ENCODE data around the gene PTRHD1.

Gene PTRHD1

GRCh38 chr2:24754985-24755705 lies 38.0 kb downstream of the PTRHD1 start:
- Mint-ChIP-seq H3K9me3 (no peaks in the 10 kb centered on the region), H3K4me3 (no peak overlapping the region), H3K27me3 (no peaks in the 10 kb centered on the region), H3K36me3 (ENCODE audit: insufficient read depth) (peaks cover 21% of the 10 kb centered on the region), H3K27ac (ENCODE audit: low read depth) (no peak overlapping the region), H3K4me1 (no peaks in the 10 kb centered on the region)
- no peak for DNase-seq (ENCODE audit: low spot score in 2 of 2)
- no peak for ATAC-seq (replicated peaks; ENCODE audit: extremely low read depth, poor library complexity, severe bottlenecking)

- ATAC-seq (replicated peaks; ENCODE audit: extremely low read depth, poor library complexity, severe bottlenecking) (no peak), DNase-seq (ENCODE audit: low spot score in 2 of 2) (no peak)
- H3K36me3 Mint-ChIP-seq (ENCODE audit: insufficient read depth), result peaks cover 16% of the 10 kb centered on the region
- H3K9me3 Mint-ChIP-seq, result no peaks in the 10 kb centered on the region
- peak overlapping the region; percentile 22 for H3K27ac Mint-ChIP-seq (ENCODE audit: low read depth)
- peaks cover 16% of the 10 kb centered on the region for H3K4me1 Mint-ChIP-seq
- no peak overlapping the region for H3K4me3 Mint-ChIP-seq
- no peaks in the 10 kb centered on the region for H3K27me3 Mint-ChIP-seq
Observed at GRCh38 chr2:24749069-24749691, 44.0 kb downstream of the PTRHD1 start.

- no peaks in the 10 kb centered on the region for H3K9me3 Mint-ChIP-seq
- no peaks in the 10 kb centered on the region for H3K27me3 Mint-ChIP-seq
- H3K27ac Mint-ChIP-seq (ENCODE audit: low read depth), result no peak overlapping the region
- no peak overlapping the region for H3K4me3 Mint-ChIP-seq
- DNase-seq (ENCODE audit: low spot score in 2 of 2) (no peak), ATAC-seq (replicated peaks; ENCODE audit: extremely low read depth, poor library complexity, severe bottlenecking) (no peak)
- peaks cover 24% of the 10 kb centered on the region for H3K4me1 Mint-ChIP-seq
- H3K36me3 Mint-ChIP-seq (ENCODE audit: insufficient read depth), result peaks cover 19% of the 10 kb centered on the region
Observed at GRCh38 chr2:24747299-24747698, 45.9 kb downstream of the PTRHD1 start.

DNA sequence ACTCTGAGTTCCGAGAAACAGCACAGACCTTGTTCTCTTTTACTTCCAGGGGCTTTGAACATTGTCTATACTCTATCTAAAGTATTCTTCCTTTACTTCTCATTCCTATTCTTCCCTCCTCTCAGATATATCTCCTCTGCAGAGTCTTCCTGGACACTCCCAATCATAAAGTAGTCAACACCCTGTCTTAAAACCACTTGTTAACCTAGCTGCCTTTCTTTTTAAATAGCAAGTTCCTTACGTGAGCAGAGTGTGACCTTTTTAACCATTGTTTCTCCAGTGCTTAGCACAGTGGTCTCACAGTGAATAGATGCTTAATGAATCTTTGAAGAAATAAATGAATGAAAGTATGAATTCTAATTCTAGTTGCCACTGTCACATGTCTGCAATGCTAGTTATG lies 47.4 kb downstream of the PTRHD1 start:
- DNase-seq (ENCODE audit: low spot score in 2 of 2) (no peak), ATAC-seq (replicated peaks; ENCODE audit: extremely low read depth, poor library complexity, severe bottlenecking) (peak; percentile 86)
- H3K27me3 Mint-ChIP-seq, result no peaks in the 10 kb centered on the region
- peak overlapping the region; percentile 51 for H3K4me3 Mint-ChIP-seq
- peak overlapping the region; percentile 64 for H3K27ac Mint-ChIP-seq (ENCODE audit: low read depth)
- peaks cover 24% of the 10 kb centered on the region for H3K36me3 Mint-ChIP-seq (ENCODE audit: insufficient read depth)
- peaks cover 24% of the 10 kb centered on the region for H3K4me1 Mint-ChIP-seq
- no peaks in the 10 kb centered on the region for H3K9me3 Mint-ChIP-seq

DNA sequence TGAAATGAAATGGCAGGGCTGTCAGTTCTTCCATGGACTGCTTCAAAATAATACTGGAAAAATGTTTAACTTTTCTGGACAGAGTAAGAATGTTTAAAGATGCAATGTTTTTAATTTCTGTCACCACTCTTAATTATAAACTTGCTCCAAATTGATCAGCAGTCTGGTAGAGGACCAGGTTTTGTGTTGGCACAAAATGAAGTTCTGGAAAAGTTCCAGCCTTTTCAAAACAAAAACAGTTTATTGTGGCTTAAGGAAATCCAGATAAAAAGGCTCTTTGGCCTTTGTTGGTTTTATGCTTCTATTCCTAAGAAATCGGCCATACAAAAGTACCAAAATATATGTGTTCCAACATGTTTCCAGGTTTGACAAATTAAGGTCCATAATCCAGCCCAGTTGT lies 48.8 kb downstream of the PTRHD1 start:
- Mint-ChIP-seq H3K4me3 (no peak overlapping the region), H3K27ac (ENCODE audit: low read depth) (no peak overlapping the region), H3K36me3 (ENCODE audit: insufficient read depth) (peaks cover 19% of the 10 kb centered on the region), H3K27me3 (no peaks in the 10 kb centered on the region), H3K9me3 (no peaks in the 10 kb centered on the region), H3K4me1 (peaks cover 34% of the 10 kb centered on the region)
- no peak for ATAC-seq (replicated peaks; ENCODE audit: extremely low read depth, poor library complexity, severe bottlenecking)
- no peak for DNase-seq (ENCODE audit: low spot score in 2 of 2)

GRCh38 chr2:24743924-24744323 lies 49.3 kb downstream of the PTRHD1 start:
- DNase-seq (ENCODE audit: low spot score in 2 of 2) (no peak), ATAC-seq (replicated peaks; ENCODE audit: extremely low read depth, poor library complexity, severe bottlenecking) (no peak)
- no peaks in the 10 kb centered on the region for H3K9me3 Mint-ChIP-seq
- H3K4me1 Mint-ChIP-seq, result peaks cover 38% of the 10 kb centered on the region
- H3K36me3 Mint-ChIP-seq (ENCODE audit: insufficient read depth), result peaks cover 19% of the 10 kb centered on the region
- H3K27ac Mint-ChIP-seq (ENCODE audit: low read depth), result peak overlapping the region; percentile 84
- no peaks in the 10 kb centered on the region for H3K27me3 Mint-ChIP-seq
- peak overlapping the region; percentile 9 for H3K4me3 Mint-ChIP-seq

GRCh38 chr2:24742730-24743129 lies 50.5 kb downstream of the PTRHD1 start:
- H3K4me1 Mint-ChIP-seq, result peaks cover 41% of the 10 kb centered on the region
- peak overlapping the region; percentile 84 for H3K27ac Mint-ChIP-seq (ENCODE audit: low read depth)
- H3K36me3 Mint-ChIP-seq (ENCODE audit: insufficient read depth), result peaks cover 19% of the 10 kb centered on the region
- no peak for ATAC-seq (replicated peaks; ENCODE audit: extremely low read depth, poor library complexity, severe bottlenecking)
- no peaks in the 10 kb centered on the region for H3K9me3 Mint-ChIP-seq
- no peak for DNase-seq (ENCODE audit: low spot score in 2 of 2)
- H3K4me3 Mint-ChIP-seq, result peak overlapping the region; percentile 29
- H3K27me3 Mint-ChIP-seq, result no peaks in the 10 kb centered on the region

GRCh38 chr2:24740142-24740541 lies 53.0 kb downstream of the PTRHD1 start:
- Mint-ChIP-seq H3K9me3 (no peaks in the 10 kb centered on the region), H3K4me1 (peaks cover 30% of the 10 kb centered on the region), H3K27me3 (no peaks in the 10 kb centered on the region), H3K27ac (ENCODE audit: low read depth) (peak overlapping the region; percentile 98), H3K36me3 (ENCODE audit: insufficient read depth) (peaks cover 10% of the 10 kb centered on the region), H3K4me3 (peak overlapping the region; percentile 9)
- DNase-seq (ENCODE audit: low spot score in 2 of 2) (no peak), ATAC-seq (replicated peaks; ENCODE audit: extremely low read depth, poor library complexity, severe bottlenecking) (no peak)
